ENCODE results near the gene CRAT. TPM values are rescaled to one million over a fixed set of nuclear protein-coding genes. Genes with fewer than 3 reads are reported as not detected.

The CRAT gene
- total and polyA plus RNA-seq, 2 experiments from 2014 or later = 4.6 to 9.9 TPM

DNA sequence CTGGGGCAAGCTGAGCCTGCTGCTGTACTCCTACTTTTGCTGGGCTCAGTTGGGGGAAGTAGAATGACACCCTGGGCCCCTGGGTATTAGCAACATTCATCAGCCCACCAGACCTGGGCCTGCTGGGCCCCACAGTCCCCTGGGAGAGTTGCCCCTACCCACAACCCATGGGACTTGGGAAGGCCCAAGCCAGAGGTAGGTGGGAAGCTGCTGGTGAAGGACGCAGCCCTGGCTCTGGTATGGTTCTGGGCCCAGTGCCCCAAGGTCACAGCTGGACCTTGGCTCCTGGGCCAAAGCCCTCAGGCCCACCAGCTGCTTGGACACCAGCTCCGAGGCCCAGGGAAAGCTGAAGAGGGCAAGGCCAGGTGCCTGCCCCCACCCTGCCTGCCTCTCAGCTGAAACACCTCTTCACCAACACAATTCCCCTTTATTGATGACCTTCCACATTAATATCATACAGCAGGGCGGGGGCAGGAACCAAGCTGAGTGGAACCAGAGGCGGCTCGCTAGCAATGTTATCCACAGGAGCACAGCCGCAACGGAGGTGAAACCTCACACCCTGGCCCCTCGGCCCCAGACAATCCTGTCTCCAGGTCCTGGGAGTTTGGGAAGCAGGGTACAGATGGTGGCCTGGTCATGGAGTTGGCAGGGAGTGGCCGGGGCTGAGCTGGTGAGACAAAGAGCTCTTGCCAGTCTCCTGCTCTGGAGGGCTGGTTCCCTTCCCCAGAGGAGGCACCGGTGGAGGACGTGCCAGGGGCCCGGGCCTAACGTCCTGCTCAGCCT lies 16.0 kb downstream of the CRAT start:
- Mint-ChIP-seq H3K27me3 (ENCODE audit: insufficient read depth, low read depth, poor library complexity) (peaks cover 14% of the 10 kb centered on the region), H3K27ac (no peak overlapping the region; the same call in 1 of the 2 replicates), H3K4me3 (no peak overlapping the region), H3K4me1 (peaks cover 2% of the 10 kb centered on the region; the same call in 2 of the 3 replicates), H3K9me3 (no peaks in the 10 kb centered on the region), H3K36me3 (ENCODE audit: low read depth) (peaks cover 11% of the 10 kb centered on the region)
- no peak overlapping the region for H3K4me2 ChIP-seq
- no peaks in the 10 kb centered on the region for H3K9me2 ChIP-seq (ENCODE audit: insufficient read depth)
- H3K4me1 ChIP-seq (ENCODE audit: insufficient read depth) = no peaks in the 10 kb centered on the region
- H3K27ac ChIP-seq (ENCODE audit: low read depth) = no peak overlapping the region
- H3K36me3 ChIP-seq (ENCODE audit: insufficient read depth) = no peaks in the 10 kb centered on the region
- H3F3A ChIP-seq (replicated peaks; ENCODE audit: low read depth) = 0 out of 2 replicates have a peak, but pooled peaks cover 3% of the 10 kb centered on the region
- no peak overlapping the region for H3K4me3 ChIP-seq
- TF ChIP-seq POLR2AphosphoS5 (IDR thresholded peaks at IDR 0.05; ENCODE audit: low read depth) = no peak
- no peak for TF ChIP-seq ZNF331 (CRISPR knock-in tag; IDR thresholded peaks at IDR 0.05; ENCODE audit: low read depth)
- no peak for TF ChIP-seq ZNF114 (CRISPR knock-in tag; IDR thresholded peaks at IDR 0.05)
- no peak for TF ChIP-seq EZH2phosphoT487 (IDR thresholded peaks at IDR 0.05; ENCODE audit: unreplicated experiment)
- TF ChIP-seq NANOG (IDR thresholded peaks at IDR 0.05; ENCODE audit: borderline replicate concordance) = no peak
- no peak for TF ChIP-seq EZH2 (IDR thresholded peaks at IDR 0.05; ENCODE audit: low read depth, unreplicated experiment)
- TF ChIP-seq, protein P1, sequence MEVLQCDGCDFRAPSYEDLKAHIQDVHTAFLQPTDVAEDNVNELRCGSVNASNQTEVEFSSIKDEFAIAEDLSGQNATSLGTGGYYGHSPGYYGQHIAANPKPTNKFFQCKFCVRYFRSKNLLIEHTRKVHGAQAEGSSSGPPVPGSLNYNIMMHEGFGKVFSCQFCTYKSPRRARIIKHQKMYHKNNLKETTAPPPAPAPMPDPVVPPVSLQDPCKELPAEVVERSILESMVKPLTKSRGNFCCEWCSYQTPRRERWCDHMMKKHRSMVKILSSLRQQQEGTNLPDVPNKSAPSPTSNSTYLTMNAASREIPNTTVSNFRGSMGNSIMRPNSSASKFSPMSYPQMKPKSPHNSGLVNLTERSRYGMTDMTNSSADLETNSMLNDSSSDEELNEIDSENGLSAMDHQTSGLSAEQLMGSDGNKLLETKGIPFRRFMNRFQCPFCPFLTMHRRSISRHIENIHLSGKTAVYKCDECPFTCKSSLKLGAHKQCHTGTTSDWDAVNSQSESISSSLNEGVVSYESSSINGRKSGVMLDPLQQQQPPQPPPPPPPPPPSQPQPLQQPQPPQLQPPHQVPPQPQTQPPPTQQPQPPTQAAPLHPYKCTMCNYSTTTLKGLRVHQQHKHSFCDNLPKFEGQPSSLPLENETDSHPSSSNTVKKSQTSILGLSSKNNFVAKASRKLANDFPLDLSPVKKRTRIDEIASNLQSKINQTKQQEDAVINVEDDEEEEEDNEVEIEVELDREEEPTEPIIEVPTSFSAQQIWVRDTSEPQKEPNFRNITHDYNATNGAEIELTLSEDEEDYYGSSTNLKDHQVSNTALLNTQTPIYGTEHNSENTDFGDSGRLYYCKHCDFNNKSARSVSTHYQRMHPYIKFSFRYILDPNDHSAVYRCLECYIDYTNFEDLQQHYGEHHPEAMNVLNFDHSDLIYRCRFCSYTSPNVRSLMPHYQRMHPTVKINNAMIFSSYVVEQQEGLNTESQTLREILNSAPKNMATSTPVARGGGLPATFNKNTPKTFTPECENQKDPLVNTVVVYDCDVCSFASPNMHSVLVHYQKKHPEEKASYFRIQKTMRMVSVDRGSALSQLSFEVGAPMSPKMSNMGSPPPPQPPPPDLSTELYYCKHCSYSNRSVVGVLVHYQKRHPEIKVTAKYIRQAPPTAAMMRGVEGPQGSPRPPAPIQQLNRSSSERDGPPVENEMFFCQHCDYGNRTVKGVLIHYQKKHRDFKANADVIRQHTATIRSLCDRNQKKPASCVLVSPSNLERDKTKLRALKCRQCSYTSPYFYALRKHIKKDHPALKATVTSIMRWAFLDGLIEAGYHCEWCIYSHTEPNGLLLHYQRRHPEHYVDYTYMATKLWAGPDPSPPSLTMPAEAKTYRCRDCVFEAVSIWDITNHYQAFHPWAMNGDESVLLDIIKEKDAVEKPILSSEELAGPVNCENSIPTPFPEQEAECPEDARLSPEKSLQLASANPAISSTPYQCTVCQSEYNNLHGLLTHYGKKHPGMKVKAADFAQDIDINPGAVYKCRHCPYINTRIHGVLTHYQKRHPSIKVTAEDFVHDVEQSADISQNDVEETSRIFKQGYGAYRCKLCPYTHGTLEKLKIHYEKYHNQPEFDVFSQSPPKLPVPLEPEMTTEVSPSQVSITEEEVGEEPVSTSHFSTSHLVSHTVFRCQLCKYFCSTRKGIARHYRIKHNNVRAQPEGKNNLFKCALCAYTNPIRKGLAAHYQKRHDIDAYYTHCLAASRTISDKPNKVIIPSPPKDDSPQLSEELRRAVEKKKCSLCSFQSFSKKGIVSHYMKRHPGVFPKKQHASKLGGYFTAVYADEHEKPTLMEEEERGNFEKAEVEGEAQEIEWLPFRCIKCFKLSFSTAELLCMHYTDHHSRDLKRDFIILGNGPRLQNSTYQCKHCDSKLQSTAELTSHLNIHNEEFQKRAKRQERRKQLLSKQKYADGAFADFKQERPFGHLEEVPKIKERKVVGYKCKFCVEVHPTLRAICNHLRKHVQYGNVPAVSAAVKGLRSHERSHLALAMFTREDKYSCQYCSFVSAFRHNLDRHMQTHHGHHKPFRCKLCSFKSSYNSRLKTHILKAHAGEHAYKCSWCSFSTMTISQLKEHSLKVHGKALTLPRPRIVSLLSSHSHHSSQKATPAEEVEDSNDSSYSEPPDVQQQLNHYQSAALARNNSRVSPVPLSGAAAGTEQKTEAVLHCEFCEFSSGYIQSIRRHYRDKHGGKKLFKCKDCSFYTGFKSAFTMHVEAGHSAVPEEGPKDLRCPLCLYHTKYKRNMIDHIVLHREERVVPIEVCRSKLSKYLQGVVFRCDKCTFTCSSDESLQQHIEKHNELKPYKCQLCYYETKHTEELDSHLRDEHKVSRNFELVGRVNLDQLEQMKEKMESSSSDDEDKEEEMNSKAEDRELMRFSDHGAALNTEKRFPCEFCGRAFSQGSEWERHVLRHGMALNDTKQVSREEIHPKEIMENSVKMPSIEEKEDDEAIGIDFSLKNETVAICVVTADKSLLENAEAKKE (CRISPR knock-in tag; IDR thresholded peaks at IDR 0.05) = no peak
- TF ChIP-seq STAT1 (IDR thresholded peaks at IDR 0.05; ENCODE audit: unreplicated experiment) = no peak
- TF ChIP-seq, protein P2, sequence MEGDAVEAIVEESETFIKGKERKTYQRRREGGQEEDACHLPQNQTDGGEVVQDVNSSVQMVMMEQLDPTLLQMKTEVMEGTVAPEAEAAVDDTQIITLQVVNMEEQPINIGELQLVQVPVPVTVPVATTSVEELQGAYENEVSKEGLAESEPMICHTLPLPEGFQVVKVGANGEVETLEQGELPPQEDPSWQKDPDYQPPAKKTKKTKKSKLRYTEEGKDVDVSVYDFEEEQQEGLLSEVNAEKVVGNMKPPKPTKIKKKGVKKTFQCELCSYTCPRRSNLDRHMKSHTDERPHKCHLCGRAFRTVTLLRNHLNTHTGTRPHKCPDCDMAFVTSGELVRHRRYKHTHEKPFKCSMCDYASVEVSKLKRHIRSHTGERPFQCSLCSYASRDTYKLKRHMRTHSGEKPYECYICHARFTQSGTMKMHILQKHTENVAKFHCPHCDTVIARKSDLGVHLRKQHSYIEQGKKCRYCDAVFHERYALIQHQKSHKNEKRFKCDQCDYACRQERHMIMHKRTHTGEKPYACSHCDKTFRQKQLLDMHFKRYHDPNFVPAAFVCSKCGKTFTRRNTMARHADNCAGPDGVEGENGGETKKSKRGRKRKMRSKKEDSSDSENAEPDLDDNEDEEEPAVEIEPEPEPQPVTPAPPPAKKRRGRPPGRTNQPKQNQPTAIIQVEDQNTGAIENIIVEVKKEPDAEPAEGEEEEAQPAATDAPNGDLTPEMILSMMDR (conservative IDR thresholded peaks at IDR 0.05; ENCODE audit: low read depth in 2 of 2) = no peak
- H4K20me1 ChIP-seq (replicated peaks; ENCODE audit: insufficient read depth) = peaks cover 4% of the 10 kb centered on the region; the same call in 1 of the 2 replicates
- H3K79me2 ChIP-seq (replicated peaks; ENCODE audit: insufficient read depth) = no peaks in the 10 kb centered on the region
- no peak overlapping the region for H2AFZ ChIP-seq
- H3K27me3 ChIP-seq (ENCODE audit: insufficient read depth) = no peaks in the 10 kb centered on the region
- no peak for DNase-seq (ENCODE audit: low spot score)
- ATAC-seq = no peak

Data from GM23338 (cell line).